SK-N-SH treated with all-trans-retinoic acid at 6 μM for 48 hours (cell line): ENCODE results near the gene NBAS.

Experiments
- ARNTL ChIP-seq: fragments of 450-650 bp; formaldehyde crosslinking; IDR thresholded peaks from 2 replicates; pipeline ENCODE4 v1.5.0; 2020; ENCODE audit warnings: low read depth, mild to moderate bottlenecking, moderate library complexity, borderline replicate concordance
- CREB5 ChIP-seq: fragments of 250-450 bp; sonication (Bioruptor Pico); IDR thresholded peaks from 2 replicates; pipeline ENCODE4 v1.5.1; 2020; ENCODE audit warnings: low read depth, mild to moderate bottlenecking, moderate library complexity
- CSDC2 ChIP-seq: fragments of 250-450 bp; sonication (Bioruptor Pico); IDR thresholded peaks from 2 replicates; pipeline ENCODE4 v1.5.0; 2020; ENCODE audit warnings: mild to moderate bottlenecking, moderate library complexity
- CSRNP3 ChIP-seq: fragments of 250-450 bp; sonication (Bioruptor Pico); IDR thresholded peaks from 2 replicates; pipeline ENCODE4 v1.5.1; 2021; ENCODE audit warnings: mild to moderate bottlenecking, moderate library complexity
- ESRRG ChIP-seq: fragments of 250-450 bp; sonication (Bioruptor Pico); IDR thresholded peaks from 2 replicates; pipeline ENCODE4 v1.6.1; 2021; ENCODE audit warnings: mild to moderate bottlenecking
- ISL1 ChIP-seq: fragments of 250-450 bp; sonication (Bioruptor Pico); IDR thresholded peaks from 2 replicates; pipeline ENCODE4 v2.1.2; 2022; ENCODE audit warnings: mild to moderate bottlenecking, moderate library complexity
- OSR1 ChIP-seq: fragments of 250-450 bp; sonication (Bioruptor Pico); IDR thresholded peaks from 2 replicates; pipeline ENCODE4 v1.8.0; 2022; ENCODE audit warnings: moderate library complexity, mild to moderate bottlenecking, inconsistent platforms
- PATZ1 ChIP-seq: fragments of 250-450 bp; sonication (Bioruptor Pico); IDR thresholded peaks from 2 replicates; pipeline ENCODE4 v1.8.0; 2020; ENCODE audit warnings: mild to moderate bottlenecking, moderate library complexity, borderline replicate concordance
- TCF4 ChIP-seq: fragments of 250-450 bp; sonication (Bioruptor Pico); IDR thresholded peaks from 2 replicates; pipeline ENCODE4 v1.8.0; 2021; ENCODE audit warnings: mild to moderate bottlenecking, moderate library complexity, borderline replicate concordance
- ZC3H10 ChIP-seq: fragments of 250-450 bp; sonication (Bioruptor Pico); IDR thresholded peaks from 2 replicates; pipeline ENCODE4 v1.5.1; 2021; ENCODE audit warnings: mild to moderate bottlenecking, moderate library complexity
- ZFP3 ChIP-seq: fragments of 250-450 bp; sonication (Bioruptor Pico); IDR thresholded peaks from 2 replicates; pipeline ENCODE4 v1.5.0; 2020; ENCODE audit warnings: mild to moderate bottlenecking, moderate library complexity
- ZFP30 ChIP-seq: fragments of 450-650 bp; formaldehyde crosslinking; IDR thresholded peaks from 2 replicates; pipeline ENCODE4 v1.5.0; 2022; ENCODE audit warnings: mild to moderate bottlenecking, moderate library complexity
- ZNF565 ChIP-seq: fragments of 450-650 bp; formaldehyde crosslinking; conservative IDR thresholded peaks from 2 replicates; pipeline ENCODE4 v1.5.0; 2020; ENCODE audit warnings: low read depth, mild to moderate bottlenecking, moderate library complexity
- ZNF70 ChIP-seq: fragments of 450-650 bp; formaldehyde crosslinking; IDR thresholded peaks from 2 replicates; pipeline ENCODE4 v1.5.0; 2020; ENCODE audit warnings: mild to moderate bottlenecking, moderate library complexity

- TF ChIP-seq ZFP3 (CRISPR knock-in tag) (no peak), CSDC2 (no peak), ZC3H10 (CRISPR knock-in tag) (no peak), ISL1 (CRISPR knock-in tag) (no peak), ZFP30 (CRISPR knock-in tag) (no peak), ZNF565 (no peak), ZNF70 (CRISPR knock-in tag) (no peak), OSR1 (CRISPR knock-in tag) (no peak), ESRRG (no peak), PATZ1 (CRISPR knock-in tag) (no peak), CSRNP3 (no peak), ARNTL (CRISPR knock-in tag) (no peak), TCF4 (CRISPR knock-in tag) (no peak), CREB5 (CRISPR knock-in tag) (no peak)
Observed at GRCh38 chr2:15273452-15273851, 287.7 kb downstream of the NBAS start.
